Neural progenitor cell (in vitro differentiated cells): Measurements from ENCODE around the gene MAPK13. TPM values are rescaled to one million over a fixed set of nuclear protein-coding genes. Genes with fewer than 3 reads are reported as not detected.

Experiments
- DNase-seq: peaks from one replicate; pipeline ENCODE4 v3.0.0-alpha.2; 2016; ENCODE audit warnings: low spot score
- H2AFZ ChIP-seq: fragments of 200-600 bp; sonication (generic); replicated peaks from 2 replicates; pipeline ENCODE4 v1.6.1; 2016; ENCODE audit warnings: antibody characterized with exemption
- H3F3A ChIP-seq: fragments of 200-600 bp; sonication (generic); 2 replicates; pipeline ENCODE4 v1.6.1; 2016; ENCODE audit warnings: antibody characterized with exemption, low read depth
- H3K27ac ChIP-seq: fragments of 200-600 bp; sonication (generic); 2 replicates; pipeline ENCODE4 v1.5.1; 2016; ENCODE audit warnings: mild to moderate bottlenecking
- H3K27me3 ChIP-seq: fragments of 200-600 bp; sonication (generic); 2 replicates; pipeline ENCODE4 v1.6.1; 2016; ENCODE audit warnings: mild to moderate bottlenecking, moderate library complexity
- H3K36me3 ChIP-seq: fragments of 200-600 bp; sonication (generic); 2 replicates; pipeline ENCODE4 v1.5.1; 2016
- H3K4me1 ChIP-seq: fragments of 200-600 bp; sonication (generic); 2 replicates; pipeline ENCODE4 v1.6.1; 2016; ENCODE audit warnings: mixed run types
- H3K4me2 ChIP-seq: fragments of 200-600 bp; sonication (generic); 2 replicates; pipeline ENCODE4 v1.6.1; 2016
- H3K4me3 ChIP-seq: fragments of 200-600 bp; sonication (generic); 2 replicates; pipeline ENCODE4 v1.5.1; 2016
- H3K79me2 ChIP-seq: fragments of 200-600 bp; sonication (generic); 2 replicates; pipeline ENCODE4 v1.6.1; 2016; ENCODE audit warnings: low read depth
- H3K9ac ChIP-seq: fragments of 200-600 bp; sonication (generic); 2 replicates; pipeline ENCODE4 v1.6.1; 2016
- H3K9me3 ChIP-seq: fragments of 200-600 bp; sonication (generic); 2 replicates; pipeline ENCODE4 v1.5.1; 2016; ENCODE audit warnings: low read depth
- H4K20me1 ChIP-seq: fragments of 200-600 bp; sonication (generic); 2 replicates; pipeline ENCODE4 v1.6.1; 2016; ENCODE audit warnings: low read depth
- H3K27ac Mint-ChIP-seq: 3 replicates; pipeline ENCODE4 v1.8.0; 2021; ENCODE audit warnings: mixed read lengths
- H3K27me3 Mint-ChIP-seq: 2 replicates; pipeline ENCODE4 v1.8.0; 2022; ENCODE audit warnings: low read depth, mild to moderate bottlenecking, inconsistent platforms, moderate library complexity, mixed read lengths; ENCODE audit not compliant: insufficient read depth
- H3K36me3 Mint-ChIP-seq: 3 replicates; pipeline ENCODE4 v1.8.0; 2021; ENCODE audit warnings: mixed read lengths
- H3K4me1 Mint-ChIP-seq: 3 replicates; pipeline ENCODE4 v1.8.0; 2021; ENCODE audit warnings: mixed read lengths
- H3K4me3 Mint-ChIP-seq: 3 replicates; pipeline ENCODE4 v1.8.0; 2021; ENCODE audit warnings: mild to moderate bottlenecking, moderate library complexity, mixed read lengths
- H3K9me3 Mint-ChIP-seq: 3 replicates; pipeline ENCODE4 v1.8.0; 2020; ENCODE audit warnings: mixed read lengths
- EZH2 ChIP-seq: fragments of 200-600 bp; sonication (generic); IDR thresholded peaks from 2 replicates; pipeline ENCODE4 v1.6.1; 2017; ENCODE audit warnings: antibody characterized with exemption, mild to moderate bottlenecking, moderate library complexity
- EZH2phosphoT487 ChIP-seq: fragments of 200-600 bp; sonication (generic); IDR thresholded peaks from 2 replicates; pipeline ENCODE4 v1.6.1; 2017; ENCODE audit warnings: antibody characterized with exemption
- total RNA-seq: library from RNA; depleted of rRNA; stranded (reverse); fragments of >200 nt; gene quantifications from 2 replicates; pipeline ENCODE4 v1.2.3, GENCODE V29; 2015; ENCODE audit warnings: low replicate concordance
- TF ChIP-seq, protein P1 (sequence below): fragments of 200-600 bp; sonication (generic); IDR thresholded peaks from 2 replicates; pipeline ENCODE4 v1.5.1; 2017; ENCODE audit warnings: antibody characterized with exemption, mild to moderate bottlenecking

Gene MAPK13
- total RNA-seq, 1 donor from 2014 or later, result 0.13 TPM

DNA sequence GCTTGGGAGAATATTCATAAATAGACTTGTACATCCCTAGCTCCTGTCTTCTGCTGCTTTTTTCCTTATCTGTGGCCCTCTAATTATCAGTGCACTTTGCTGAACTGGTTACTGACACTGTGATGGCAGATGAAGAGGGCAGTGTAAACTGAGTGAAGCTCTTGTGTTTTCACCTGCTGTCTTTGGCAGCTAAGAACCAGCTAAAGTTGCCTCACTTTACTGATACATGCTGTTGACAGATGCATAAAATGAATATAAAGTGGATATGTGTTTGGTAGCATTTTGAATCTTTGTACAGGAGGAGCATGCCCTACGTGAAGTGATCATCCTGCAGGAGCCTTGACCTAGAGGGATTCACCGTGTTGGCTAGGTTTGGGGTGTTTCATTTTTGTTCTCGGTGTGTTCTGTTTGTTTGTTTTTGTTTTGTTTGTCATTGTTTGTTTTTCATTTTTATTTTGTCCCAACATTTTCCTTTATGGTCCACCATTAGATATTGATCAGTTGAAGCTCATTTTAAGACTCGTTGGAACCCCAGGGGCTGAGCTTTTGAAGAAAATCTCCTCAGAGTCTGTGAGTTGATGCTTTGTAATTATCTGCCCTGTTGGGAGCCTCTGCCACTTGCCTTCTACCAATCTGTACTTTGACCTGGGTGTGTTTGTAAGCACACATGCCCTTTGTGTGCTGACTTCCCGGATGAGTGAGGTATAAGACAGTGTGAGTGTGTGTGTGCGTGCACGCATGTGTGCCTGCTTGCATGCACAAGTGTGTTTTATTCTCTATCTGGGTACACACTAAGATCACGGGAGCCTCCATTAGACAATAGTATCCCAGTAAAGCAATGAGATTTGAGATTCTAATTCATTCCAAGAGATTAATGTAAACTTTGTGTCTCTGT is 34.6 kb upstream of the MAPK13 start:
- Histone ChIP-seq H3K79me2 (no peaks in the 10 kb centered on the region), H3K9ac (no peak overlapping the region), H3F3A (peaks cover 21% of the 10 kb centered on the region), H3K4me2 (no peak overlapping the region), H3K4me3 (no peak overlapping the region), H3K9me3 (no peaks in the 10 kb centered on the region), H2AFZ (no peak overlapping the region), H3K36me3 (no peaks in the 10 kb centered on the region), H3K27ac (no peak overlapping the region), H4K20me1 (no peaks in the 10 kb centered on the region), H3K27me3 (no peaks in the 10 kb centered on the region), H3K4me1 (peaks cover 14% of the 10 kb centered on the region)
- no peak for TF ChIP-seq EZH2phosphoT487
- H3K36me3 Mint-ChIP-seq, result peaks cover 4% of the 10 kb centered on the region
- H3K4me1 Mint-ChIP-seq, result peaks cover 30% of the 10 kb centered on the region
- H3K4me3 Mint-ChIP-seq, result no peak overlapping the region
- DNase-seq, result no peak
- no peaks in the 10 kb centered on the region for H3K27me3 Mint-ChIP-seq
- no peaks in the 10 kb centered on the region for H3K9me3 Mint-ChIP-seq
- peak overlapping the region; percentile 76 for H3K27ac Mint-ChIP-seq

DNA sequence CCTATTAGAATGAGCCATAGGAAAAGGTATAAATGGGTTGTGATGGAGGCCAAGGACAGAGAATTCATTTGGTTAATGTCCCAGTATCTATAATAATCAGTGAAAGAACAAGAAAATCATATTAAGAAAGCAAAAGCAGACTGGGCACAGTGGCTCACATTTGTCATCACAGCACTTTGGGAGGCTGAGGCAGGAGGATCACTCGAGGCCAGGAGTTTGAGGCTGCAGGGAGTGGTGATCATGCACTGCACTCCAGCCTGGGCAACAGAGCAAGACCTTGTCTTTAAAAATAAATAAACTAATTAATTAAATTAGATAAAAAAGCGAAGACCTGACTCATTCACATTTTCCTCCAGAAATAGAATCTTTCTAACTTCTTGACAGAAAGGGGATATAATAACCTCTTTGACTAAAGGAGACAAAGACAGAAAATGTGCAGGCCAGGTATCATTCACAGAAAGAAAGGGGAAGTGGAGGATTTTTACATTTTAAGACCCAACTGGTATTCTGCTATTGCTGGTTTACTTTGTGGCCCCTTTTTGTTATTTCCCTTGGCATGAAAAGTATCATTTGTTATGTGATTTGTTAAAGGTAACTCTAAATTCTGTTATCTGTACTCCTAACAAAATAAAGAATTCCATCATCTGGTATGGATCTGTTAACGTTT is 31.9 kb upstream of the MAPK13 start:
- Histone ChIP-seq H3K27ac (no peak overlapping the region), H3K79me2 (no peaks in the 10 kb centered on the region), H4K20me1 (no peaks in the 10 kb centered on the region), H3K36me3 (no peaks in the 10 kb centered on the region), H3K9ac (no peak overlapping the region), H3K27me3 (no peaks in the 10 kb centered on the region), H2AFZ (no peak overlapping the region), H3K9me3 (no peaks in the 10 kb centered on the region), H3K4me3 (no peak overlapping the region), H3K4me2 (no peak overlapping the region), H3K4me1 (peaks cover 14% of the 10 kb centered on the region), H3F3A (peaks cover 18% of the 10 kb centered on the region)
- Mint-ChIP-seq H3K4me1 (peaks cover 30% of the 10 kb centered on the region), H3K27me3 (no peaks in the 10 kb centered on the region), H3K36me3 (peaks cover 6% of the 10 kb centered on the region), H3K27ac (peak overlapping the region; percentile 27), H3K4me3 (no peak overlapping the region), H3K9me3 (no peaks in the 10 kb centered on the region)
- TF ChIP-seq, protein P1, sequence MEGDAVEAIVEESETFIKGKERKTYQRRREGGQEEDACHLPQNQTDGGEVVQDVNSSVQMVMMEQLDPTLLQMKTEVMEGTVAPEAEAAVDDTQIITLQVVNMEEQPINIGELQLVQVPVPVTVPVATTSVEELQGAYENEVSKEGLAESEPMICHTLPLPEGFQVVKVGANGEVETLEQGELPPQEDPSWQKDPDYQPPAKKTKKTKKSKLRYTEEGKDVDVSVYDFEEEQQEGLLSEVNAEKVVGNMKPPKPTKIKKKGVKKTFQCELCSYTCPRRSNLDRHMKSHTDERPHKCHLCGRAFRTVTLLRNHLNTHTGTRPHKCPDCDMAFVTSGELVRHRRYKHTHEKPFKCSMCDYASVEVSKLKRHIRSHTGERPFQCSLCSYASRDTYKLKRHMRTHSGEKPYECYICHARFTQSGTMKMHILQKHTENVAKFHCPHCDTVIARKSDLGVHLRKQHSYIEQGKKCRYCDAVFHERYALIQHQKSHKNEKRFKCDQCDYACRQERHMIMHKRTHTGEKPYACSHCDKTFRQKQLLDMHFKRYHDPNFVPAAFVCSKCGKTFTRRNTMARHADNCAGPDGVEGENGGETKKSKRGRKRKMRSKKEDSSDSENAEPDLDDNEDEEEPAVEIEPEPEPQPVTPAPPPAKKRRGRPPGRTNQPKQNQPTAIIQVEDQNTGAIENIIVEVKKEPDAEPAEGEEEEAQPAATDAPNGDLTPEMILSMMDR, result no peak
- DNase-seq, result no peak

DNA sequence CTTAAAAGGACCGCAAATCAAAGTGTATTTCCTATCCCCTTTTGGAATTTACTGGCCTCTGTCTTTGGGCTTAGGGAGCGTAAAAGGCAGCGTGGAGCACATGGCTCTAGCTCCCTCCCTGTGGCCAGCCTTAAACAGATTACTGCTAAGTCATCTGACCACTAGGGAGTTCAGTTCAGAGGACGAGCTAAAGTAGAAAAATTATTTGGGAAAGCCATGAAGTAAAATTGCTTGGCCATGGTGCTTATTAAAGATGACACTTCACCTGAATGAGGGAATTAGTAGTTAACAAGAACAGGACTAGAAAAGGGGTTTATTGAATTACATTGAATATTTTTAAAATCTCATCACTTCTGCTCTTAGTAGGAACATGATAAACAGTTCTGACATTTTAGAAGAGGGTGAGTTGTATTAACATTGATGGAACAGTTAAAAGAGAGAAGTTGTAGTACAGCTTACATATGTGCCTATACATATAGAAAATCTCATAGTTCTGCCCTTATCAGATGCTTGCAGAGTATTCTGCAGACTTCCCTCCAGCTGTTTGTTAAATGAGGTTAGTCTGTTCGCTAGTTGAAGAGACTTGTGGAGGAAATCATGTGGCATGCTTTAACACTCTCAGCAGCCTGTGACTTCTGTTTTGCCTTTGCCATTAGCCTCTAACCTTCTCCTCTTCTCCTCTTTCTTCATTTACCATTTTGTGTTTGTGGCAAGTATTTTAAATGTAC is 31.2 kb upstream of the MAPK13 start:
- no peaks in the 10 kb centered on the region for H3K27me3 Mint-ChIP-seq
- no peak overlapping the region for H3K4me2 ChIP-seq
- H3K27ac ChIP-seq, result no peak overlapping the region
- H3K79me2 ChIP-seq, result no peaks in the 10 kb centered on the region
- no peak overlapping the region for H3K4me3 Mint-ChIP-seq
- no peak overlapping the region for H2AFZ ChIP-seq
- TF ChIP-seq, protein P1, result peak; percentile 32
- TF ChIP-seq EZH2phosphoT487 (no peak), EZH2 (no peak)
- H3K36me3 ChIP-seq, result no peaks in the 10 kb centered on the region
- no peaks in the 10 kb centered on the region for H3K9me3 Mint-ChIP-seq
- no peaks in the 10 kb centered on the region for H3K9me3 ChIP-seq
- no peaks in the 10 kb centered on the region for H3K27me3 ChIP-seq
- no peak overlapping the region for H3K9ac ChIP-seq
- H3F3A ChIP-seq, result peaks cover 13% of the 10 kb centered on the region
- H4K20me1 ChIP-seq, result no peaks in the 10 kb centered on the region
- peak overlapping the region; percentile 27 for H3K27ac Mint-ChIP-seq
- peaks cover 11% of the 10 kb centered on the region for H3K36me3 Mint-ChIP-seq
- peaks cover 14% of the 10 kb centered on the region for H3K4me1 ChIP-seq
- peak; percentile 64 for DNase-seq
- no peak overlapping the region for H3K4me3 ChIP-seq
- peaks cover 30% of the 10 kb centered on the region for H3K4me1 Mint-ChIP-seq
